ENCODE results near the gene NGF. TPM values are rescaled to one million over a fixed set of nuclear protein-coding genes. Genes with fewer than 3 reads are reported as not detected.
A peak's percentile ranks its signal among the peaks of the same experiment; 100 is the strongest.

NGF gene
- total and polyA plus RNA-seq, 2 of the 8 experiments (the other 6 are each of a cell fraction or from before 2014, with no cell fraction given), result 1.6 TPM; not detected in 1

GRCh38 chr1:115373305-115373704, 35.3 kb upstream of the NGF start:
- no peak overlapping the region for H3K4ac ChIP-seq (replicated peaks; ENCODE audit: insufficient read length, low read depth, low read length)
- H3K9ac ChIP-seq (replicated peaks in 1 of 4; ENCODE audit: extremely low read depth in 1 of 4, low read depth in 3 of 4, low read length in 3 of 4), result no peak overlapping the region
- POLR2A ChIA-PET (ENCODE audit: partially characterized antibody), result no interaction called here
- no peaks in the 10 kb centered on the region for H3K79me1 ChIP-seq (ENCODE audit: low read depth, low read length)
- no peak overlapping the region for H2AFZ ChIP-seq (ENCODE audit: low read length)
- no peaks in the 10 kb centered on the region for H3K79me2 ChIP-seq (ENCODE audit: control insufficient read depth in 1 of 2, insufficient read depth in 2 of 2, low read length in 2 of 2)
- H3K36me3 ChIP-seq (ENCODE audit: control insufficient read depth in 2 of 4, insufficient read depth in 4 of 4, low read length in 3 of 4), result no peaks in the 10 kb centered on the region
- no peaks in the 10 kb centered on the region for H4K20me1 ChIP-seq (replicated peaks in 1 of 2; ENCODE audit: control insufficient read depth in 1 of 2, insufficient read depth in 2 of 2, low read length in 2 of 2)
- no peak overlapping the region for H2AK5ac ChIP-seq (ENCODE audit: low read depth, low read length)
- H3K4me1 ChIP-seq (replicated peaks in 1 of 4; ENCODE audit: control insufficient read depth in 3 of 4, insufficient read depth in 4 of 4, low read length in 3 of 4), result no peaks in the 10 kb centered on the region
- no peak for DNase-seq (ENCODE audit: low read depth in 1 of 2, low spot score in 2 of 2)
- CTCF ChIA-PET (ENCODE audit: partially characterized antibody), result no interaction called here
- H2BK12ac ChIP-seq (ENCODE audit: low read depth, low read length), result no peak overlapping the region
- no peak overlapping the region for H3K56ac ChIP-seq (replicated peaks; ENCODE audit: insufficient read length, low read depth, low read length)
- H3K23ac ChIP-seq (ENCODE audit: insufficient read length), result no peak overlapping the region
- H3K4me2 ChIP-seq (ENCODE audit: insufficient read depth in 1 of 2, low read depth in 2 of 2, low read length in 2 of 2), result no peak overlapping the region
- no peak overlapping the region for H2BK20ac ChIP-seq (ENCODE audit: low read length)
- no peaks in the 10 kb centered on the region for H3K27me3 ChIP-seq (replicated peaks in 1 of 4; ENCODE audit: control insufficient read depth in 3 of 4, extremely low read depth in 1 of 4, insufficient read depth in 3 of 4, low read length in 3 of 4)
- no peak overlapping the region for H2BK15ac ChIP-seq (ENCODE audit: low read length)
- no peaks in the 10 kb centered on the region for H3K9me3 ChIP-seq (ENCODE audit: insufficient read depth in 2 of 2, low read depth in 1 of 2, low read length in 1 of 2)
- peak overlapping the region; percentile 5 for H4K91ac ChIP-seq (replicated peaks; ENCODE audit: insufficient read length, low read length)
- no peak overlapping the region for H2BK120ac ChIP-seq (replicated peaks; ENCODE audit: low read depth, low read length)
- H3K14ac ChIP-seq (ENCODE audit: insufficient read length), result no peak overlapping the region
- TF ChIP-seq NANOG (IDR thresholded peaks at IDR 0.05; ENCODE audit: insufficient read depth, low read depth, low read length, poor library complexity, severe bottlenecking), result no peak
- TF ChIP-seq SIX5 (IDR thresholded peaks at IDR 0.05; ENCODE audit: low read depth, low read length), result no peak
- no peak for TF ChIP-seq CREB1 (IDR thresholded peaks at IDR 0.05)
- no peak for TF ChIP-seq EGR1 (IDR thresholded peaks at IDR 0.05; ENCODE audit: borderline replicate concordance, low read depth, low read length)
- TF ChIP-seq JUN (IDR thresholded peaks at IDR 0.05; ENCODE audit: low read depth, low read length), result no peak
- no peak overlapping the region for H2BK5ac ChIP-seq (ENCODE audit: low read depth, low read length)
- no peaks in the 10 kb centered on the region for H3K23me2 ChIP-seq (ENCODE audit: low read depth, low read length)
- H4K8ac ChIP-seq (ENCODE audit: extremely low read depth, insufficient read depth, low read length), result no peak overlapping the region
- no peak overlapping the region for H3K4me3 ChIP-seq (ENCODE audit: extremely low read depth in 1 of 4, insufficient read depth in 2 of 4, low read depth in 3 of 4, low read length in 4 of 4)
- no peak for FAIRE-seq
- no peak overlapping the region for H4K5ac ChIP-seq (ENCODE audit: insufficient read length, low read depth, low read length)
- H3K27ac ChIP-seq (ENCODE audit: low read depth, low read length), result no peak overlapping the region
- H3K18ac ChIP-seq (ENCODE audit: extremely low read depth, low read length), result no peak overlapping the region

Data from H1 (cell line).